Stimulated activated CD4-positive, alpha-beta T cell treated with anti-CD3 and anti-CD28 coated beads, Interleukin-1b, Interleukin-23, amount 100 ng/mL, for 1 hour (primary cell): ENCODE results near the gene DUSP8.
"Not testable (repeated sequence)": the region's sequence is repeated elsewhere in the genome, so short reads cannot be mapped to it uniquely, and the experiment has no call there.

ENCODE experiments used
- DNase-seq, 2 donors: peaks; one replicate each; pipeline ENCODE4 v3.0.0-alpha.2; 2020; ENCODE audit warnings: low read depth in 2 of 2

DUSP8 gene

DNA sequence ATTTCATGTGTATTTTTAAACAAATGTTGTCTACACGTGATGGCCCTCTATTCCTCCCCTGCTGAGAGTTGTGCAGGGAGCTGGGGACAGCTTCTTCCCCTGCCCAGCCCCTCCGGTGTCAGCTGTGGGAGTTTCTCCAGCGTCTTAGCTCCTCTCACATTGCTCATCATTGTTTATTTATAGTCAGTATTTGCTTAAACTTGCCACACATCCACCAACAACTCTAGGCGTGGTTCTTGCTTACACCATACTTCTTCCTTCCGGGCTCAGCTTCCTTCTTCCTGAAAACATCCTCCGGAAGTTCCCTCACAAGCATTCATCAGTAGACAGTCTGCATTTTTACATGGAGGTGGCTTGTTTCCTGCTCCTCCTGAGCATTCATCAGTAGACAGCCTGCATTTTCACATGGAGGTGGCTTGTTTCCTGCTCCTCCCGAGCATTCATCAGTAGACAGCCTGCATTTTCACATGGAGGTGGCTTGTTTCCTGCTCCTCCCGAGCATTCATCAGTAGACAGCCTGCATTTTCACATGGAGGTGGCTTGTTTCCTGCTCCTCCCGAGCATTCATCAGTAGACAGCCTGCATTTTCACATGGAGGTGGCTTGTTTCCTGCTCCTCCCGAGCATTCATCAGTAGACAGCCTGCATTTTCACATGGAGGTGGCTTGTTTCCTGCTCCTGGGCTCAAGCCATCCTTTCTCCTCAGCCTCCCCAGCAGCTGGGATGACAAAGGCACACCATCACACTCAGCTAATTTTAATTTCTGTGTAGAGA, 17.3 kb upstream of the DUSP8 start:
- not testable (repeated sequence) for DNase-seq

DNA sequence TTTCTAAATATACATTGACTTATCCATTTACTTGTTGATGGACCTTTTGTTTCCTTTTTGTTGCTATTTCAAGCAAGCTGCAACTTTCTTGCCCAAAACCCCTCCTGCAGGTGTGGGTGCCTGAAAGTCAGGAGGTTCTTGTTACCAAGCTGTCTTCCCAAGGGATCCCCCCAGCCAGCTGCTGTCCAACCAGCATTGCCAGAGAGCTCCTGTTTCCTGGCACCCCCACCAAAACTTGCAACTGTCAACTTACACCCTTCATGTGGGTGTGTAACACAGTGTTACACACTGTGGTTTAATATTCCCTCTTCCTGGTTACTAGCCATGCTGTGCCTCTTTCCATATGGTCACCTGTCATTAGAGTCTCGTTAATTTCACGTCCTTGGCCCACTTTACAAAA, 14.6 kb upstream of the DUSP8 start:
- no peak for DNase-seq

DNA sequence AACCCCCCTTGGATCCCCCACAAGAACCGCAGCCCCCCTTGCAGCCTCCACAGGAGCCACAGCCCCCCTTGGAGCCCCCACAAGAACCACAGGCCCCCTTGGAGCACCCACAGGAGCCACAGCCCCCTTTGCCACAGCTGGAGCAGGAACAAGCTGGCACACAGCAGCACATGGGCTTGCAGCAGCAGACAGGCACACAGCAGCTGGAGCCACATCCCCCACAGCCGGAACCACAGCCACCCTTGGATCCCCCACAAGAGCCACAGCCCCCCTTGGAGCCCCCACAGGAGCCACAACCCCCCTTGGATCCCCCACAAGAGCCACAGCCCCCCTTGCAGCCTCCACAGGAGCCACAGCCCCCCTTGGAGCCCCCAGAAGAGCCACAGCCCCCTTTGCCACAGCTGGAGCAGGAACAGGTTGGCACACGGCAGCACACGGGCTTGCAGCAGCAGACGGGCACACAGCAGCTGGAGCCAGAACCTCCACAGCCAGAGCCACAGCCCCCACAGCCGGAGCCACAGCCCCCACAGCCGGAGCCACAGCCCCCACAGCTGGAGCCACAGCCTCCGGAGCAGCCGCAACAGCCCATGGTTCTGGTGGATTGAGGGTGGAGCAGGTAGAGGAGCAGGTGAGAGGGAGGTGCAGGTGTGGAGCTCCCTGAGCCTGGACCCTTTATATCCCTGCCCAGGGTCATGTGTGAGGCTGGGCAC, 12.7 kb upstream of the DUSP8 start, which contains the start of gene KRTAP5-1:
Gene KRTAP5-1 (minus strand): TSS at position 623 of the 710 bp plus-strand sequence. CDS start 34 bp downstream, at position 589.
- not testable (repeated sequence) for DNase-seq

DNA sequence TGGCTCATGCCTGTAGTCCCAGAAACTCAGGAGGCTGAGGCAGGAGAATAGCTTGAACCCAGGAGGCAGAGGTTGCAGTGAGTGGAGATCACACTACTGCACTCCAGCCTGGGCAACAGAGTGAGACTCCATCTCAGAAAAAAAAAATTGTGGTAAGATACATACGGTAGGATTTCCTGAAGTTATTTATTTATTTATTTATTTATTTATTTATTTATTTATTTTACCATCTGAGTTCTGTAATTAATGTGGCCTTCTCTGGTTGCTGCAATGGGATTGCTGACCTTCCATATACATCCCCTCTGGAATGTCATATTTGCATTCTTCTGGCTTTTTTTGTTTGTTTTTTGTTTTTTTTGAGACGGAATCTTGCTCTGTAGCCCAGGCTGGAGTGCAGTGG, 10.8 kb upstream of the DUSP8 start:
- not testable (repeated sequence) for DNase-seq

DNA sequence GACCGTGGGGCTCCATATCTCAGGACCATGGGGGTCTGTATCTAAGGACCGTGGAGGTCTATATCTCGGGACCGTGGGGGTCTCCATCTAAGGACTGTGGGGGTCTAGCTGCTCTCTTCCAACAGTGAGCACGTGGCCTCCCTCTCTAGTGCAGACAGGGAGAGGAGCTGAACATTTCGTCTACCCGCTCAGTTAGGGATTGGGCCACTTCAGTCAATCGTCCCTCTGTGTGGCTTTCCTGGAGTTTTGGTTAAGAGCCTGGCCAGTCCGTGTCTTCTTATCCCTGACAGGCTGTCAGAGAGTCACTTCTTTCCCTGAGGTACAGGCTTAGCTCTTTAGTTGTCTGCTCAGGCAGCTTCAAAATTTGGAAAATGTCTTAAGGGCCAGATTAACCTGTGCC, 9.9 kb upstream of the DUSP8 start:
- no peak for DNase-seq

DNA sequence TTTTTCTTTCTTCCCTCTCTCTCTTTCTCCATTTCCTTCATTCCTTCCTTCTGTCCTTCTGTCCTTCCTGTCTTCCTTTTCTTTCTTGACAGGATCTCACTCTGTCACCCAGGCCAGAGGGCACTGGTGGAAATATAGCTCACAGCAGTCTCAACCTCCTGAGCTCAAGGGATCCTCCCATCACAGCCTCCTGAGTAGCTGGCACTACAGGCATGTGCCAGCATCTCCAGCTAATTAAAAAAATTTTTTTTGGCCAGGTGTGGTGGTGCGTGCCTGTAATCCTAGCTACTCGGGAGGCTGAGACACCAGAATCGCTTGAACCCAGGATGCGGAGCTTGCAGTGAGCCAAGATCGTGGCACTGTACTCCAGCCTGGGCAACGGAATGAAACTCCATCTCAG, 4.8 kb upstream of the DUSP8 start:
- no peak for DNase-seq

DNA sequence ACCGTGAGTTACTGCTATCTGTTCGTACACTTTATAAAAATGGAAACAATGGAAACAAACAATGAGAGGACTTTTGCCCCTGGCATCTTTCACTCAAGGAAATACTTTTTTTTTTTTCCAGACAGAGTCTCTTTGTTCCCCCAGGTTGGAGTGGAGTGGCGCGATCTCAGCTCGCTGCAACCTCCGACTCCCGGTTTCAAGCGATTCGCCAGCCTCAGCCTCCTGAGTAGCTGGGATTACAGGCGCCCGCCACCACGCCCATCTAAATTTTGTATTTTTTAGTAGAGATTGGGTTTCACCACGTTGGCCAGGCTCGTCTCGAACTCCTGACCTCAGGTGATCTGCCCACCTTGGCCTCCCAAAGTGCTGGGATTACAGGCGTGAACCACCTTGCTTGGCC, 3.7 kb upstream of the DUSP8 start:
- not testable (repeated sequence) for DNase-seq

DNA sequence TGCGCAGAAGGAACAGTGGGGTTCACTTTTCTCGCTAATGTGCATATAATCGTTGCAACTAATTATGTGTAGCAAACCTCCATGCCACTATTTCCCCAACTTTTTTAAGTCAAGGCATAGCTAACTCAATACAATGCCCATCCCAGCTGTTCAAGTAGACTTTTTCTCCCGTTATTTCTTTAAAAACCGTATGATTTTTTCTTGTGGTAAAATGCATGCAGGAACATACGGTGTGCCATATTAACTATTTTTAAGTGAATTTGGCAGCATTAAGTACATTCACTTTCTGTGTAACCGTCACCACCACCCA, 2.8 kb upstream of the DUSP8 start:
- no peak for DNase-seq

DNA sequence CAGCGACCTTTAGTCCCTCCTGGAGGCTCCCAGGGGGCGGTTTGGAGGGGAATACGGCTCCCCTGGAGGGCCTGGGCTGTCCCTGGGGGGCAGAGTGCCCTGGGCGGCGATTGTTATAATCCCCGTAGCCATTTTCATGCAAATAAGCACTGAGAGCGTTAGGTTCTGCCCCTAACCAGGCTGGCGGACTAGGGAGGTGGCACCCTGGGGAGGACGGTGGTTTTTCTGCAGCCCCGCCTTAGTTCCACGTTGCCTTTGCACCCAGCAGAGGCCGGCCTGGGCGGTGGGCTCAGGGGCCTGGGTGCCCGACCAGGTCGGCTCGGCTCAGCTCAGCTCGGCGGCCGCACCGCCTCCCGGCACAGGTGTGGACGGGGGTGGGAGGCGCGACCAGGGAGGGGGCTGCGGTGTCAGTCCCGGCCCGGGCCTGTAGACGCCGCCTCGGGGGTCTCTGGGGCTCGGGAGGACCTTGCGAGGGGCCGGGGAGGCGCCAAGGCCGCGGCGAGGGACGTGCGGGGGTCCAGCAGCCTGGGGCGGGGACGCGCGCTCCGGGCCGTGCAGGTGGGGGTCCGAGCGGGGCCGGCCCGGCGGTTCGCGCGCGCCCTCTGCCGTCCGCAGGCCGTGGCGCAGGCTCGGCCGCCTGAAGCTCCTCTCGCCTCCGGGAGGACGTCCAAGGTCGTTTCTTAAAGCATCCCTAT, 2.3 kb upstream of the DUSP8 start:
- peak; percentile 24 to 37 for DNase-seq

DNA sequence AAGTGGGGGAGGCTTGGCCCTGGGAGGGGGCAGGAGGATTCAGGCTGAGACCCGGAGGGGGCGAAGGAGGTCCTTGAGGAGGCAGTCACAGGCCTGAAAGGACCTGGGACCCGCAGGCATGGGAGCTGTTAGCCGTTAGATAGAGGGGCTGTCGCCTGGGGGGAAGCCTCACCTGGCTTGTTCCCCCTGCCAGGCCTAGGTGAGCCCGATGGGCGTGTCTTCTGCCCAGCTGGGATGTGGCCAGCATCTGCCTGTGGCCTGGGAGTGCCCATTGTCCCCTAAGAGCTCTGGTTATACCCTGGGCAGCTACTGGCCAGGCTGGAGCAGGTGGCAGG, 1.8 kb upstream of the DUSP8 start:
- no peak for DNase-seq

DNA sequence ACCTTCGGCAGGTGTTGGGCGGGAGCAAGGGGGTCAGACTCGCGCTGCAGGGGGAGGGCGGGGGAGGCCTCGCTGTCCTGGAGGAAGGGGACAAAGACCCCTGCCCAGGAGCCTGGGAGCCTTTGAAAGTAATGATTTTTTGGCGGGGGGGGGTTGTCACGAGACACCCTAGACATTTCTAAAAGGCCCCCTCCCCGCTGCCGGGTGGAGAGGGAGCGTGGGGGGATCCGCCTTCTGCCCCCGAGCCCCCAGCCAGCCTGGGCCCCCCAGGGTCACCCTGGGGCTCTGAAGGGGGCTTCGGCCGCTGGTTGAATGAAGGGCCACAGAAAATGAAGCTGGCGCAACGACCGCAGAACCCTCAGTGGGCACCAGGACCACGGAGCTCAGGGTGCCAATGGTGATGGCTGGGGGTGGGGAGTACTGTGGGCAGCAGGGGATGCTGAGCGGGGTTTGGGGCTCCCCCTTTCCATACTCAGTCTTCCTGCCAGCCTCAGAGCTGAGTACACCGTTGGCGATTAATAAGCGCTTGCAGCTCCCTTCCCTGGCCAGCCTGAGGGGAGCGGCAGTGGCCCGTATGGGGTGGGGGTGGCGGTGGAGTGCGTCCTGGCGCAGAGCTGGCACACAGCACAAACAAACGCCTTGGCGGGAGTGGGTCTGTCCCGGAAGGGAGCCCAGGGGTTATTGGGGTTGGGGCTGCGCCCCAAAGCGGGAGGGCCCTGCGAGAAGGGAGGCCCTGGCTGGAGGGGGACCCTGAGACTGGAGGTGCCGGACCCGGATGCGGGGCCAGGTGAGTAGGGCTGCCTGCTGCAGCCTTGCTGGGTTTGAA, 1.2 kb upstream of the DUSP8 start:
- no peak for DNase-seq

DNA sequence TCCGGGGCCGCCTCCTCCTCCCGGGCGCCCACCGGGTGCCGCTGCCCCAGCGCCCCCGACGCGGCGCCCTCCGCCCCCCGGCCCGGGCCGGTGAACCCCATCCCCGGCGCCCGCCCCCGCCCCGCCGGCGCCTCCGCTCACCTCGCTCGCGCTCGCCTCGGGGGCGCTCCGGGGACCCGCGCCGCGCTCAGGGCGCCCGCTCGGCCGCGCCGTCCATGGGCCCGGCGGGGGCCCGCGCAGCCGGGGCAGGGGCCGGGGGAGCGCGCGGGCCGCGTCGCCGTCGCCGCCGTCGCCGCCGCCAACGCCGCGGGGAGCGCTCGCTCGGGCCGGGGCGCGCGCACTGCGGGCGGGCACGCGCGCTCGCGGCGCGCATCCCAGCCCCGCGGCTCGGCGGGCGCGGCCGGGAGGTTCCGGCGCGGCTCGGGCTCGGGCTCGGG, 293 bp downstream of the DUSP8 start:
- no peak for DNase-seq

DNA sequence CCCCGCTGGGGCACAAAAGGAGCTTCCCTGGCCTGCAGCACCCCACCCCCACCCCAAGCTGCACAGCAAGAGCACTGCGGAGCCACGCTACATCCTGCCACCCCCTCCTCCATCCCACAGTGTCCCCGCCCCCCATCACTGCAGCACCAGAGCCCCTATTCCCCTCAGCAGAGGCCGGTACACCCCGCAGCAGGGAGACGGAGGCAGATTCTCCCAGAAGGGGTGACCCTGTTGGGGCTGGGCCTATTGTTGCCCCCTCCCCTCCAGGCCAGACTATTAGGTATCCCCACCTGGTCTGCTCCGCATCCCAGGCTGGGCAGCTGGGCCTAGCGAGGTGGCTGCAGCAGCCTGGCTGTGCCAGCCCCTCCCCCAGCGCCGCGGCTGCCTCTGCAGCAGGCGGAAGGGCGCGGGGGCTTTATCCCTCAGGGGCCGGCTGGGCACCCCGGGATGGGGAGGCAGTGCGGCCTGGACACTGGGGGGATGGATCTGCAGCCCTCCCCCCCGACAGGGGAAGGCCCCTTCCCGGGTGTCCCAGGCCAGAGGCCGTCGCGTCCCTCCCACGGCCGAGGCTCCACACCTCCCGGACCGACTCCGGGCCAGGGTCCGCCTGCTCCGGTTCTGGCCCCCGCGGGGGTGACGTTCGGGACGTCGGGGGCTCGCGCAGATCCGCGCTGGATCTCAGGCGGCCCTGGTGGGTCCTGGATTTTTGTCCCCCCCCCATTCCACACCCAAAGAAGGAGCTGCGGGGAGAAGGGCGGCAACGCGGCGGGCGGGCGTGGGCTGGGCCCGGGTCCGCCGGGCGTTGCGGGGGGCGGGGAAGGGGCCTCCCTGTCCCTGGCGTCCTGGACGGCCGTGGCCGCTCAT, 943 bp downstream of the DUSP8 start:
- DNase-seq, result no peak

DNA sequence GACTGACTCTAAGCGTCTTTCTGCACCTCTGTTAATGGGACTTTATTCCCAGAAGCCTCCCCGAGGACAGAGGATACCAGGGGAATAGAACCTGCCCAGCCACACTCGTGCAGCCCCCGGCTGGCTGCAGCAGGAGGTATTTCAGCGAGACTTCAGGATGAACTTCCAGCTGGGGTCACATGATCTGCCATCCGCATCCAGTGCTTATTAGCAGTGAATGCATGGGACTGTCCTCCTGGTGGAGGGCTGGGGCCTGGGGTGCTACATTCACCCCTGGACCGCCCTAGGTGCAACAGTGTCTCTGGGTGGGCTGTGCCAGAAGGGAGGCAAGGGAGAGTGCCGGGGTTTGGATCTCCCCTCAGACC, 1.6 kb downstream of the DUSP8 start:
- no peak for DNase-seq

DNA sequence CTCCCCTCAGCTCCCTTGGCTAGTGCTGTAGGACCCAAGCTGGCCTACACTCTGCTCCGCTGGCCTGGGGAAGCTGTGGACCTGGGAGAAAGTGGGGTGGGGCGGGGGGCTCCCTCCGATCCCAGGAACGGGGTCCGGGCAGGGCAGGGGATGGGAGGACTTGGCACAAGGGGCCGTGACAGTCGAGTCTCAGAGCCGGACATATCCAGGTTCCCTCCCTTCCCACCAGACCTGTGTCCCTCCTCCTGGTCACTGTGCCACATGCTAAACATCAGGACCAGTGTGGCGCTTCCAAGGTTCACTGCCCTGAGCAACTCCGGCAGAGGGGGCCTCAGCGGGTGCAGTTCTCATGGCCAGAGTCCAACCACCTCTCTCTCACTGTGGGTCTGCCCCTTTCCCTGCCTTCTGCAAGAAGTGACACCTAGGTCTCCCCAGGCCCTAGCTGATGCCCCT, 2.0 kb downstream of the DUSP8 start:
- no peak for DNase-seq

DNA sequence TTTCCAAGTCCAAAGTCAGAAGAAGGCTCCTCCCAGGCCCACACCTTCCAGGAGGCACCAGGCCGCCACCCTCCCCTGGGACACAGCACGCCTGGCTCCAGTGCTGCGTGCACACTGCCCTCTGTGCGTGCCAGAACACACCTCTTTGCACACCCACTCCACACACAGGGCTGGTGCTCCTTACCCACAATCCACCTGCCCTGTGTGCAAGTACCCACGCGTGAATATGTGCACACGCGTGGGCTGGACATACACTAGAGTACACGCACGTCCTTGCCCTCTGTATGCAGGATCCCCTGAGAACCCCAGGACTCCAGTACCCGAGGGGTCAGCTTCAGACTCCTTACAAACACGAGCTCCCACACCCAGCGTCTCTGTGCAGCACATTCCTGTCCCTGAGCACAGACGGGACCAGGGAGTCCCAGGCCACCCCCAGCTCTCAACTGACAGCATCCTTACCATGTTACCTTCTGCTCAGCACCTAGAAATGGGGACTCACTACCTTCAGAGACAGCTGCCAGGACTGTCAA, 2.8 kb downstream of the DUSP8 start:
- no peak for DNase-seq

DNA sequence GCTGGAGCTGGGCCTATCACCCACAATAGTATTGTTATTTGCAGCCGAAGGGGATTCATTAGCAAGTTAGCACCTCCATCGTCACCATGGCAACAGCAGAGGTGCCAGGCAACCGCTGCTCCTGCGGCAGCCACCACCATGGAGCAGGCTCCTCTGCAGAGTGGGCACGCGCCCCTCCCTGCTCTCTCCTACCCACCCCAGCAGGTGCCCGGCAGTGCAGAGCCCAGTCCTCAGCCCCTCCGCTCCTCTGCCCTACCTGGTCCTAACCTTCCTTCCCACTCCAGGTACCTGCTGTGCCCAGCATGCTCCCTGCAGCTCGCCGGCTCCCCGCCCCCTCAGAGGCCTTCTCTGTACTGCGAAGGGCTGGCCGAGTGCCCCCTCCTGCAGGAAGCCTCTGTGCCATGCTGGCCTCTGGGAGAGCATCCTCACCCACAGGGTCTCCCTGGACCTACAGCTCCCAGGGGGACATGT, 3.6 kb downstream of the DUSP8 start:
- no peak for DNase-seq

DNA sequence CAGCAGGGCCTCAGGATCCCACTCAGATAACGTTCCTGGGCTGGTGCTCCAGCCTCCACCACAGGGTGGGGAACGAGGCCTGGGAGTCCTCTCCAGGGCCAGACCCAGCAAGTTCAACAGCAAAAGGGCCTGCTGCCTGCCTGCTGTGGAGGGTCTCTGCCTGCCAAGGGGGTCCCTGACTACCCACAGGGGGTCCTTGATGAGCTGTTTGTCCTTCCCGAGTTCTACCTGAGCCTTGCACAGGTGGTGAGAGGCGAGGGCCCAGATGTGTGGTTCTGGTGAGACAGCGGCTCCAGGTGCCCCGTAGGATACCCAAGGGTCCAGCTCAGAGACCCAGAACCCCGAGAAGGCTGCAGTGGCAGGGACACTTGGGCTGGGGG, 4.4 kb downstream of the DUSP8 start:
- DNase-seq, result no peak

DNA sequence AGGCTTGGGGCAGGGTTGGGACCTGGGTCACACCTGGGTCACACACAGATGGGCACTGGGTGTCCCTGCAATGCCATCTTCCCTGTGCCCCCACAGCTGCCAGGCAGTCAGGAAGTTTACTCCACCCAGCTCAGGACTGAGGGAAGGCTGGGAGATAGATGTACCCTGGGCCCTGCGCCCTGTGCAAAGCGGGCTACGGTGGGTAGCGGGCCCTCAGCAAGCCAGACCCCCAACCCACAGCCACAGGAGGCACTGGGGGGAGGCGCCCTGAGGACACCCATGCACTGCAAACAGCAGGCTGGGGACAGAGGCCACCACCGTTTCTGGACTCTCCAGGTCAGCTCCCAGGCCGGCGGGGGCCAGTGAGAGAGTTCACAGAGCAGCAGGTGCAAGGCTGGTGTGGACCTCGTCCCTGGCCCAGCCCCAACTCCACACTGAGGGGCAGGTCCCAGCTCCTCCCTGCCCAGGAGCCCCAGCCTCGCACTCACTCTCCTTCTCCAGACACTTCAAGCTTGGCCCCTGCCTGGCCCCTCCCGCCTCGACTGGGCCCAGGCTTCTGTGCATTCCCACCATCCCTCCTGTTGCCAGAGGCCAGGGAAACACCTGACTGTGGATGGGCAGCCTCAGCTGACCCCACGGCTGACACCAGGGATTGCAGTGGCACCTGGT, 4.9 kb downstream of the DUSP8 start:
- DNase-seq, result no peak

DNA sequence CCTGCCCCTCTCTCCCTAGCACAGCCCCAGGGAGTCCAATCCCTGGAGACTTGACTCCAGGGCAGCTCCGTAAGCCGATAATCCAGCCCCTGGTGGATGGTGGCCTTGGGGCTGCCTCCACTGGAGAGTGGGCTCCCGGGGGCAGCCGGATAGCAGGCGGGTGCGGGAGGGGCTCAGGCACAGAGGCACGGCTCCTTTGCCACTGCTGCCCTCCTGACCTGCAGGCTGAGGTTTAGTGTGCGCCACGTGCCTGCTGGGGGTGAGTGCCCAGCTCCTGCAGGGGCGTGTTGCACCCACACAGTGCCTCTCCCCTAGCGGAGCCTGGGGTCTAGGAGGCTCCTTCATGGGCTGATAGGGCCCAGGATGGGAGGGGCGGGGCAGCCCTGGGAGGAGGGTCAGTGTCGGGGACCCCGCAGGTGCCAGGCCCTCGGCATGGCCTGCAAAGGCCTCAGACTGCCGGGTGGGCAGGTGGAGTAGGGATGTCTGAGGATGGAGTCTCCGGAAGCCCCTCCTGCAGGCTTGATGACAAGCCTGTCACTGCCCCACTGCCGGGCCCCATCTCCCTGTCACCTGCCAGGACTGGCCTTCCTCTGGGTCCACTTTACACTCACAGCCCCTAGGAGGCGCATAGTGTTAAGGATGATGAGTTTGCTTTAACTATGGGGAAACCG, 5.6 kb downstream of the DUSP8 start:
- no peak for DNase-seq
